Putamen (tissue), 1 donor: Measurements from ENCODE around the gene MYLK4.

Experiments used
- DNase-seq: peaks from one replicate; pipeline ENCODE4 v3.0.0-alpha.2; 2016; ENCODE audit warnings: low spot score

The MYLK4 gene

GRCh38 chr6:2733324-2733723 lies 17.4 kb downstream of the MYLK4 start:
- DNase-seq: peak; percentile 42

- DNase-seq: no peak
Observed at GRCh38 chr6:2732503-2733089, 18.1 kb downstream of the MYLK4 start.

GRCh38 chr6:2731281-2731909 lies 19.3 kb downstream of the MYLK4 start:
- no peak for DNase-seq

GRCh38 chr6:2730353-2731107 lies 20.2 kb downstream of the MYLK4 start:
- DNase-seq: peak; percentile 39

GRCh38 chr6:2729921-2730320 lies 20.8 kb downstream of the MYLK4 start:
- DNase-seq: no peak

- no peak for DNase-seq
Observed at GRCh38 chr6:2725999-2726567, 24.6 kb downstream of the MYLK4 start.

- DNase-seq: no peak
Observed at GRCh38 chr6:2725364-2725988, 25.2 kb downstream of the MYLK4 start.

- DNase-seq: no peak
Observed at GRCh38 chr6:2721219-2721618, 29.5 kb downstream of the MYLK4 start.

GRCh38 chr6:2719093-2719455 lies 31.6 kb downstream of the MYLK4 start:
- DNase-seq: no peak

- no peak for DNase-seq
Observed at GRCh38 chr6:2718334-2719092, 32.2 kb downstream of the MYLK4 start.

GRCh38 chr6:2716936-2717700 lies 33.6 kb downstream of the MYLK4 start:
- DNase-seq: no peak

- no peak for DNase-seq
Observed at GRCh38 chr6:2715737-2716136, 35.0 kb downstream of the MYLK4 start.

- no peak for DNase-seq
Observed at GRCh38 chr6:2714111-2714895, 36.4 kb downstream of the MYLK4 start.

- DNase-seq: no peak
Observed at GRCh38 chr6:2713473-2714110, 37.1 kb downstream of the MYLK4 start.

- DNase-seq: no peak
Observed at GRCh38 chr6:2712102-2712501, 38.6 kb downstream of the MYLK4 start.

GRCh38 chr6:2710412-2710811 lies 40.3 kb downstream of the MYLK4 start:
- DNase-seq: no peak

- DNase-seq: no peak
Observed at GRCh38 chr6:2708456-2708855, 42.3 kb downstream of the MYLK4 start.

GRCh38 chr6:2706558-2706957 lies 44.2 kb downstream of the MYLK4 start:
- DNase-seq: no peak

- no peak for DNase-seq
Observed at GRCh38 chr6:2705256-2705655, 45.5 kb downstream of the MYLK4 start.

- no peak for DNase-seq
Observed at GRCh38 chr6:2697291-2697690, 53.4 kb downstream of the MYLK4 start.
